Neural cell (in vitro differentiated cells): Measurements from ENCODE around the gene INPP5E.
"Not testable (repeated sequence)": the region's sequence is repeated elsewhere in the genome, so short reads cannot be mapped to it uniquely, and the experiment has no call there.

Experiments used
- CTCF ChIP-seq: fragments of 450-650 bp; IDR thresholded peaks from 2 replicates; pipeline ENCODE4 v1.5.1; 2014; ENCODE audit warnings: antibody characterized with exemption, mild to moderate bottlenecking, moderate library complexity; ENCODE audit not compliant: poor library complexity, severe bottlenecking
- EP300 ChIP-seq: fragments of 450-650 bp; conservative IDR thresholded peaks from 2 replicates; pipeline ENCODE4 v1.6.1; 2014; ENCODE audit warnings: antibody characterized with exemption, mild to moderate bottlenecking, moderate library complexity; ENCODE audit not compliant: poor library complexity, severe bottlenecking
- EZH2 ChIP-seq: fragments of 200-600, 300-800 bp; shearing (Covaris generic), sonication (generic); IDR thresholded peaks from 2 replicates; pipeline ENCODE4 v1.6.1; 2014; ENCODE audit warnings: antibody characterized with exemption, low read length, borderline replicate concordance, mild to moderate bottlenecking; ENCODE audit not compliant: insufficient read depth, poor library complexity, severe bottlenecking
- MXI1 ChIP-seq: fragments of 450-650 bp; conservative IDR thresholded peaks from 2 replicates; pipeline ENCODE4 v1.6.1; 2014; ENCODE audit warnings: antibody characterized with exemption, mild to moderate bottlenecking; ENCODE audit not compliant: poor library complexity, severe bottlenecking
- POLR2AphosphoS5 ChIP-seq: IDR thresholded peaks from 2 replicates; pipeline ENCODE4 v1.6.1; 2012
- RAD21 ChIP-seq: fragments of 450-650 bp; conservative IDR thresholded peaks from 2 replicates; pipeline ENCODE4 v1.6.1; 2014; ENCODE audit warnings: antibody characterized with exemption, mild to moderate bottlenecking, moderate library complexity
- REST ChIP-seq: IDR thresholded peaks from 2 replicates; pipeline ENCODE4 v1.6.1; 2012; ENCODE audit warnings: borderline replicate concordance
- SMC3 ChIP-seq: fragments of 450-650 bp; conservative IDR thresholded peaks from 2 replicates; pipeline ENCODE4 v1.6.1; 2014; ENCODE audit warnings: antibody characterized with exemption, mild to moderate bottlenecking, moderate library complexity; ENCODE audit not compliant: poor library complexity
- TAF1 ChIP-seq: IDR thresholded peaks from 2 replicates; pipeline ENCODE4 v1.6.1; 2012; ENCODE audit warnings: low read depth

- not testable (repeated sequence) for TF ChIP-seq POLR2AphosphoS5, TAF1, CTCF, RAD21, EZH2, MXI1, REST, EP300, SMC3
Measured at GRCh38 chr9:136407061-136407460, 32.6 kb downstream of the INPP5E start.
